GM19397 (cell line): Measurements from ENCODE around the gene ARL5C.
"Not testable (repeated sequence)": the region's sequence is repeated elsewhere in the genome, so short reads cannot be mapped to it uniquely, and the experiment has no call there.

Source experiments
- ATAC-seq: cut with Tn5 transposase; IDR thresholded peaks from one replicate; pipeline ENCODE4 v1.9.1; 2021; ENCODE audit warnings: mild to moderate bottlenecking, moderate library complexity; ENCODE audit not compliant: unreplicated experiment

Gene ARL5C

DNA sequence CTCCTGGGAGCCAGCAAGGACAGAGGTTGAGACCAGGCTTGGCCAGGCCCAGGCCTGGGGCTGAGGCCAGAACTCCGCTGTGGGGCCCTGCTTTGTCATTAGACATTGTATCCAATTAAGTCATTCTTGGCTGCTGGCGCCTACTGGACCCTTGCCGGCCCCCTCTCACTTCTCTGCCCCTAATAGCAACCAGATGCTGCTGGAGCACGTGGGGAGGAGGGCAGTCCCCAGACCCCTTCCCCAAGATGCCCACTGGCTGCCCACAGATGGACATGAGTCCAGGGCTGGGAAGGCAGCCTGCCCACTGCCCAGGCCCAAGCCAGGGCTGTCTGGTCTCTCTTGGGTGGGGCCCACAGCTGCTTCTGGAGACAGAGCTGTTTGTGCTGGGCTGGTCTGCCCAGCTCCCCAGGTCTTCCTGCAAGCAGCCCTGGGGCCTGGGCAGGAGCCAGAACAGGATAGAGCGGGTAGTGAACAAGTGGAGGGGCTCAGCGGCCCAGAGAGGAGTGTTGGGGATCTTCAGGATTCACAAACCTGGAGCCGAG, 22.3 kb downstream of the ARL5C start:
- no peak for ATAC-seq

GRCh38 chr17:39141915-39142664, 23.9 kb downstream of the ARL5C start:
- ATAC-seq = no peak

DNA sequence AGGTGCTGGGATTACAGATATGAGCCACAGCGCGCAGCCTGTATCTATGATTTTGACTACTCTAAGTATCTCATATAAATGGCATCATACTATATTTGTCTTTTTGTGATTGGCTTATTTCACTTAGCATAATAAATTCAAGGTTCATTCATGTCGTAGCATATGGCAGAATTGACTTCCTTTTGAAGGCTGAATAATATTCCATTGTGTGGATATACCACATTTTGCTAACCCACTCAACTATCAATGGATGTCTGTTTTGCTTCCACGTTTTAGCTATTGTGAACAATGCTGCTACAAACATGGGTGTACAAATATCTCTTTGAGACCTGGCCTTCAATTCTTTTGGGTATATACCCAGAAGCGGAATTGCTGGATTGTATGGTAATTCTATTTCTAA, 24.7 kb downstream of the ARL5C start:
- ATAC-seq = no peak

DNA sequence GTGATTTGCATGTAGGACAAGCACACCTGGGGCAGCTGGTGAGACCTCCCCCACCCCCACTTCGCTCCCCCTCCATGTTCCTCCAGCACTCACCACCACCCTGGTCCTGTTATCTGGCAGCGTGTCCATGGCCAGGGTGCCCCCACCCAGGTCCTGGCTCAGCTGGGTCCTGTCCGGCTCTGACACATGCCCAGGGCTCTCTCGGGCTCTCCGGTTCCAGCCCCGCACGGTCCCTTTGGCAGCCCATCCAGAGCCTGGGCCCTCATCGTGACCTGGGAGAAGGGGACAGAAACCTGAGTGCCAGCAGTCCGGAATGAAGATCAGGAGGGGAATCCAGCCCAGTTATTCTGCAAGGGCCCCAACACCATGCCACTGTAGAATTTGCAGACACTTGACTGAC, 26.4 kb downstream of the ARL5C start:
- ATAC-seq = no peak

- ATAC-seq = no peak
These were observed 26.8 kb downstream of the ARL5C start for GRCh38 chr17:39139161-39139511.

GRCh38 chr17:39138431-39139160, 27.4 kb downstream of the ARL5C start:
- ATAC-seq = no peak

GRCh38 chr17:39134878-39135277, 31.1 kb downstream of the ARL5C start:
- no peak for ATAC-seq

GRCh38 chr17:39132192-39132610, 33.8 kb downstream of the ARL5C start:
- no peak for ATAC-seq

DNA sequence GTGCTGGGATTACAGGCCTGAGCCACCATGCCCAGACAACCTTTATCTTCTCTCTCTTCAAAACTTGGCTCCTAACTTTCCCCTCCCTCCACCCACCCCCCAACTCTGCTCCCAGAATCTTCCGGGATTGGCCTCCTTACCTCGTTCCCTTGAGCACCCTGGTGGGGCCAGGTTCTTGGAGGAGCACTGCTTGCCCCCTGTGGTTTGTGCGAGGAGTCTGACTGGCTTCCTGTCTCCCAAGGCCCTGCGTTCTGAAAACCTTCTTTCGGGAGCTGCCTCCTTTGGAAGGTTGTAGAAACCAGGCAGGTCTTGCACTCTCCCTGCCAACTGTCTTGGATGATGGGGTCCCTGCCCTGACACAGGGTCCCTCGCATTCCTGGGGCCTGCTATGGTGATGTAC, 34.3 kb downstream of the ARL5C start:
- no peak for ATAC-seq

- no peak for ATAC-seq
These were observed 35.8 kb downstream of the ARL5C start for GRCh38 chr17:39130205-39130604.

DNA sequence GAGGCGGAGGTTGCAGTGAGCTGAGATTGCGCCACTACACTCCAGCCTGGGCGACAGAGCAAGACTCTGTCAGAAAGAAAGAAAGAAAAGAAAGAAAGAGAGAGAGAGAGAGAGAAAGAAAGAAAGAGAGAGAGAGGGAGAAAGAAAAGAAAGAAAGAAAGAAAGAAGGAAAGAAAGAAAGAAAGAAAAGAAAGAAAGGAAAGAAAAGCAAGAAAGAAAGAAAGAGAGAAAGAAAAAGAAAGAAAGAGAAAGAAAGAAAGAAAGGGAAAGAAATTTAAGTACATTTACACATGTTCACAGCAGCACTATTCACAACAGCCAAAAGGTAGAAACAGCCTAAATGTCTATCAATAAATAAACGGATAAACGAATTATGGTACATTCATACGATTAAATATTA, 36.4 kb downstream of the ARL5C start:
- ATAC-seq = not testable (repeated sequence)

- no peak for ATAC-seq
These were observed 39.5 kb downstream of the ARL5C start for GRCh38 chr17:39126436-39126835.

- ATAC-seq = no peak
These were observed 40.7 kb downstream of the ARL5C start for GRCh38 chr17:39125143-39125875.

- no peak for ATAC-seq
These were observed 42.3 kb downstream of the ARL5C start for GRCh38 chr17:39123627-39124026.

- no peak for ATAC-seq
These were observed 43.0 kb downstream of the ARL5C start for GRCh38 chr17:39122991-39123390.

- not testable (repeated sequence) for ATAC-seq
These were observed 44.0 kb downstream of the ARL5C start for GRCh38 chr17:39121919-39122318.

DNA sequence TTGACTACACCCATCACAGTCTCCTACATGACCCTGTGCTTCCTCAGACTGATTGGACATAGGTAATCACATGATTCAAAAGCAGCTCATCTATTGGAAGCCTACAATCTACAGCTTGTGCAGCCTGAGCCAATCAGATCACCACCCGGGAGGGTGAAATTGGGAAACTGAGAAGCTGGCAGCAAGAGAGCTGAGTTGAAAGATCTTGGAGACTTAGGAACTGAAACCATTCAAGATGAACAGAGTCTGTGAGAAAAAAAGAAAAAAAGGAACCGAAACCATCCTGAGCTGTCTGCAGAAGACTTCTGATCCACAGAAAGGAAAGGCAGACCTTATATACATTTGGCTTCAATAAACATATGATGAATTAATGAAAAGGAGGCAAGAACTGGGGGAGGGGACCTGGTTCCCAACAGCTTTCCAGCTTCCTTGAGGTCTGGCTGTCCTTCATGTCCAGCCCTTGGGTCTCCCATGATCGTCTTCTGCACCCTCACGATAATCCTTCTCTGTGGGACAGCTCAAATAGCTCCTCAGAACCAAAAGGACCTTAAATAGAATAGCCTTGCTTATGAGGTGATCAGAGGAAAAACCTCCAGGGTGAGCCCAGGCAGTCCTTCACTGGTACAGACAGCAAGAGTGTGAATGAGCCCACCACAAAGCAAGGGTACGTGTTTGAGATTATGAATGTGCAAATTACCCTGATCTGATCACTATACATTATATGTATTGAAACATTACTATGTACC, 47.1 kb downstream of the ARL5C start:
- ATAC-seq = peak; percentile 42

DNA sequence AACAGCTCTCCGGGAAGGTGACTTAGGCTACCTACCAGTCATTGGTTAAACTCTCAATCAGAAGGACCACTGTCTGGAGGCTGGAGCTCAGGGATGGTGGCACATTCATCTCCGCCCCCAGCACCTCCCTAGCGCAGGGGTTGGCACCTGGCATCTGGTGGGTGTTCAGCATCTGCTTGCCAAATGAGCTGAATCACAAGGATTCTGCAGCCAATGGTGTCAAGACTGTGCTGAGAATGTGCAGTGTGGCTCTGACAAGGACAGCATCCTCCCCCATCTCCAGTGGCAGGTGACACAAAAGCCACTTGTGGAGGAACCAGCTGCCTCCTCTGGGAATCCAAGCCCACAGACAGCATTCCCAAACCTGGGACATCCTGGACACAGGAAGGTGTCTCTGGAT, 49.7 kb downstream of the ARL5C start:
- ATAC-seq = no peak

GRCh38 chr17:39115135-39115534, 50.8 kb downstream of the ARL5C start:
- no peak for ATAC-seq

- no peak for ATAC-seq
These were observed 51.2 kb downstream of the ARL5C start for GRCh38 chr17:39114723-39115122.

DNA sequence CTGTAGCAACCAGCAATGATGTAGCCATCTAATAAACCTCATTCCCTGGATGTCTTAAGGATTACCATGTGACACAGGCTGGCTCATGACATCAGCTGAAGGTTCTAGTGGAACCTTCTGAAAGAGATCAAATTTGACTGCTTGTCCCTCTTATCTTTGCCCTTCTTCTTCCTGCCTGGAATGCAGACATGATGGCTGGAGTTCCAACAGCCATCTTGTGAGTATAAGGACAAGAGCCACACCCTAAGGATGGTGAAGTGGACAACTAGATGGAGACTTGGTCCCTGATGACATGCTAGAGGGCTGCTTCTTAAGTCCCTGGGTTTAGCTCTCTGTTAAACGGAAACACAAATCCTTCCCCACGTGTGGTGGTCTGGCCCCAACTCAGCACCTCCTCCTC, 52.1 kb downstream of the ARL5C start:
- ATAC-seq = no peak
